GM18868 (cell line): ENCODE measurements around the gene GJA3.

Experiments used
- ATAC-seq: cut with Tn5 transposase; IDR thresholded peaks from one replicate; pipeline ENCODE4 v1.9.1; 2021; ENCODE audit warnings: mild to moderate bottlenecking, moderate library complexity; ENCODE audit not compliant: unreplicated experiment

The GJA3 gene

GRCh38 chr13:20160306-20161274, at the start of gene GJA3:
GJA3 (minus strand) TSS chr13:20161052; CDS start chr13:20143288, 17,764 bp downstream.
- ATAC-seq, result peak; percentile 75

GRCh38 chr13:20209948-20210347, 49.1 kb upstream of the GJA3 start:
- no peak for ATAC-seq

- ATAC-seq, result no peak
These were observed 45.9 kb upstream of the GJA3 start for GRCh38 chr13:20206698-20207235.

GRCh38 chr13:20206065-20206697, 45.3 kb upstream of the GJA3 start:
- no peak for ATAC-seq

GRCh38 chr13:20198781-20199180, 37.9 kb upstream of the GJA3 start:
- ATAC-seq, result no peak

DNA sequence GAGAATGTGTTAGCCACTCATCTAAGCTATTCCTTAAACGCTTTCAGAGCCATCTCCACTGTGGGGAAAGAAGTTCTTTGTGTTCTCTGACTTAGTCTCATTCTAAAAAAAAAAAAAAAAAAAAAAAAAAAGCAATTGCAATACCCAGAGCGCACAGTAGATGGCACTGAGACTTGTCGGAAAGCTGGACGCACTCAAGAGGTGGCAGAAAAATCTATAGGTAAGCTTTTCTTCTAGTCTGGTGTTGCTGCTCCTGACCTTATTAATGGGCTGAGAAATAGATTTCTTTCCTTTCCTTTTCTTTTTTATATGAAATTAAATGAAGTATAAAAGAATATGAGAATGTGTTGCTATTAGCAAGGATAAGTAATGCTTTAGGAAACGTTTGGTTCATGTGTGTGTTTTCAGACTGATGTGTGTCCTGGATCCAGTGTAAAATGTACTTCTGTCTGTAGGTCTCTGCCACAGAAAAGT, 36.5 kb upstream of the GJA3 start:
- no peak for ATAC-seq

- ATAC-seq, result no peak
These were observed 34.9 kb upstream of the GJA3 start for GRCh38 chr13:20195801-20196200.

DNA sequence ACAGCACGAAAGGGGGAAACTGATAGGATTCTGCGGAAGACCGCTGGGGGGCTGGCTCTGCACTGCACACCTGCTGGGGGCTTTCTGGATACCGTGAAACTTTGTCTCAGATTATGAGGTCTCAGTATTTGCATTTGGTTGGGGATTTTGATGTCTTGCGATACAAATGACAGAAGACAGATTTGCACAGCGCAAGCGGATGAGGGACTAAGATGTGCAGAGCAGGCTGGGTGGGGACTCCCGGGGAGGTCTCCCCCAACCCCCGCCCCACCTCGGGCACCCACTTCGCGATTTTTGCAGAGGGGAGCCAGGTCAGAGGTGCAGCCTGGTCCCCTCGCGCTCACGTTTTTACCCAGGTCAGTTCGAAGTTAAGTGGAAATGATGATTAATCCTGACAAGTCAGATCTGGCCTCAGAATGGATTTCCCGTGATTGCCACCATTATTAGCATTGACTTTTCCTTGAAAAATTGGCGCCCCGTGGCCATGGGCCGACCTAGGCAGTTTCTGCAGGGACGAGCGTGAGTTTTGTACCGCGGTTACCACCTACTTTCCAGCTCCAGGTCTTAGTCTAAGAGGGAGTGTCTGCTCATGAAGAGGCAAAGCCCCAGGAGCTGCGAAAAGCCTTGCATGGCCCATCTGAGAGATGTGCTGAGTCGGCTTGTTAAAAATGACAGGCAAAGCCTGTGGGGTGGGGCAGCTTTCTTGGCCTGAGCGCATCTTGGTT, 33.2 kb upstream of the GJA3 start:
- no peak for ATAC-seq

DNA sequence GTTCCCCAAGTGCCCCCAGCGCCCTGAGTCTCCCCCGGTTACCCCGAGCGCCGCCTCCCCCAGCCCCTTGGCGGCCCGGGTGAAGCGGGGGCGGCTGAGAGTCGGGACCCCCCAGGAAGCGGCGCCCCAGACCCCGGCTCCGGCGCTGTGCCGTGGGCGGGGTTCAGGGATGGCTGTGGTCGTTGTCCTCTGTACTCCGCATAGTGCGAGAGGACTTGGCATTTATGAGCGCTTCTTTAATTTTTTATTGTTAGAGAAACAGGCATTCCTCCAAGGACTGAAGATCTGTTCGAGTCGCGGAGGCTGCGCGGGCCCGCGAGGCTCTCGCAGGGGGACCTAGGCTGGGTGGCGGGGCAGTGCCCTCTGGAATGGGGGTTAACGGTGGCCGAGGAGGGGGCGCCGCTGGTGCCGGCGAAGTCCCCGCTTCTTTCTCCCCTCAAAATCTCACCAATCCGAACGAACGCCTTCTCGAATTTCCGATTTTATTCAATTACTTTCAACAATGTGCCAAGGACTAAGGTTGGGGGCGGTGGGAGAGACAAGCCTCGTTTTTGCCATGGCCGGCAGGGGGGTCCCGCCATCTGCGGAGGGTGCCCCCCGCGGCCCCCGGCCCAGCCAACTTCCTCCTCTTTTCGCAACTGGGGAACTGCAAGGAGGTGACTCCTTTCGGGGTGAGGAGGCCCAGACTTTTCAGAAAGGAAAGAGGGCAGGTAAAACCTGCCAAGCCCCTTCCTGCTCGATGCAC, 32.5 kb upstream of the GJA3 start:
- ATAC-seq, result no peak

- no peak for ATAC-seq
These were observed 31.9 kb upstream of the GJA3 start, which contains the start of gene GJB2 for GRCh38 chr13:20192836-20193161. GJB2 (minus strand) TSS chr13:20192938; CDS start chr13:20189581, 3,357 bp downstream.

DNA sequence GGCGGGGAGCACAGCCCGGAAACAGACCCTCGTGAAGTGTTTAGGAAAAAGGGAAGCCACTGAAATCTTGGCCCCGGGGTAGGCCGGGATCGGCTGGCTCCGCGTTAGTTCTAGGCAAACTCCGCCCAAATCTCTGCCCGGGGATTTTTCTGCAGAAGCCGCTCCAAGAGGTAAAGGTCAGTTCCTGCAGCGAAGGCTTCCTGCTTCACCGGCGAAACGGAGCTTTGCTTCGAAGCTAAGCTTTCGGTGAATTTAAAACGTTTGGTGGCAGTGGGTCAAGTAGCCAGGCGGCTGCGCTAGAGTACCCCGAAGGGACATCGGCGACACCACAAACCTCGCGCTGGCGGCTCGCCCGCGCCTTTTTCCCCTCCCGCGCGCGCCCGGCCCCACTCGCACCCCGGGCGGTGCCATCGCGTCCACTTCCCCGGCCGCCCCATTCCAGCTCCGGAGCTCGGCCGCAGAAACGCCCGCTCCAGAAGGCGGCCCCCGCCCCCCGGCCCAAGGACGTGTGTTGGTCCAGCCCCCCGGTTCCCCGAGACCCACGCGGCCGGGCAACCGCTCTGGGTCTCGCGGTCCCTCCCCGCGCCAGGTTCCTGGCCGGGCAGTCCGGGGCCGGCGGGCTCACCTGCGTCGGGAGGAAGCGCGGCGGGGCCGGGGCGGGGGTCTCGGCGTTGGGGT, 31.4 kb upstream of the GJA3 start:
- no peak for ATAC-seq

GRCh38 chr13:20191311-20192157, 30.7 kb upstream of the GJA3 start:
- no peak for ATAC-seq

DNA sequence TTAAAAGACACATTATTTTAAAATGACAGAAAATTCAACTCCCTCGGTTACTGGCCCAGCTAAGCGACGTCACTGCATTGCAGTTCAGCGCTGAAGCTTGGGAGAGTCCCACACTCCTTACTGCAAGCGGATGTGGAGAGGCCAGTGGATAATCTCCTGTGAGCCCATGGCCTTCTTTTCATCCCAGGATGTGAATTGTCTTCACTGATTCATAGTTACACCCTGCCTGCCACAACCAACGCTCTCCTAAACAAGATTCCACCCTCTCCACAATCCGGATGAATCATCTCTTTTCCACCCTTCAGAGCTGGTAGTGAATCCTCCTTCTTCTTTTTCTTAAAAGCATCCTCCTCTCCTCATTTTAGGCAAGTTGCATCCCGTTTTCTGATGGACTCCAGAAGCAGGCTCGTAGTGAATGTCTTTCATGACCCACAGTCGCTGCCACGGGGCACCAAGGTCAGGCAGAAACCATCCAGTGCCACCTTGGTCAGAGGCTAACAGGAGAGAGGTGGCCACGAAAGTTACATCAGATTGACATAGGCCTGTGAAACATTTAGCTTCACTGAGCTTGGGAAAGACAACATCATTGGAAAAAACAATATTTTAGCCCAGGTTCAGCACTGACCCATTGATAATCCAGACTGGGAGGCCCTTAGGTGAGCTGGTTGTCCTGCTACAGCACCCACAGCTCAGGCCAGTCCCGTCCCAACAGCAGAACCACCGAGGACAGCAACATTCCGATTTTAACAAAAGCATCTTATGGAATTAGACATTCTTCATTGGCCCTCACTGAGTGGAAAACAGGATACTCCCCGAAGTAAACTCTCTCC, 29.8 kb upstream of the GJA3 start:
- no peak for ATAC-seq

DNA sequence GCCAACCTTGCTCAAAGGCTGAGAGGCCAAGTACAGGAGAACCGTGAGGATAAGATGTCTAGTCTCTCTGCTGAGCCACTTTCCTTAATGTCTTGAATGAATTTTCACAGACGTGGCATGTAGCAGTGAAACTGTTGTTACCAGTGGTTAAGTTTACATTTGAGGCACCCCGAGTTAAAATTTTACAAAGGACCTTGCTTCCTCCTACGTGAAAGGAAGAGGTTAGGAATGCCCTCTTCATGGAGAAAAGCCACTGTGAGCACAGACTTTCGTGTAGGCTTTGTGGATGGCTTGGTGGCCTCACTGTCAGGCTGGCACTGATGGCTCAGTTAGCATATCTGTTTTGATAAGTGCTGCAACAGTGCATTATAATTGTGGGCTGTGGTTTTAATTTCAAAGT, 29.2 kb upstream of the GJA3 start:
- ATAC-seq, result no peak

DNA sequence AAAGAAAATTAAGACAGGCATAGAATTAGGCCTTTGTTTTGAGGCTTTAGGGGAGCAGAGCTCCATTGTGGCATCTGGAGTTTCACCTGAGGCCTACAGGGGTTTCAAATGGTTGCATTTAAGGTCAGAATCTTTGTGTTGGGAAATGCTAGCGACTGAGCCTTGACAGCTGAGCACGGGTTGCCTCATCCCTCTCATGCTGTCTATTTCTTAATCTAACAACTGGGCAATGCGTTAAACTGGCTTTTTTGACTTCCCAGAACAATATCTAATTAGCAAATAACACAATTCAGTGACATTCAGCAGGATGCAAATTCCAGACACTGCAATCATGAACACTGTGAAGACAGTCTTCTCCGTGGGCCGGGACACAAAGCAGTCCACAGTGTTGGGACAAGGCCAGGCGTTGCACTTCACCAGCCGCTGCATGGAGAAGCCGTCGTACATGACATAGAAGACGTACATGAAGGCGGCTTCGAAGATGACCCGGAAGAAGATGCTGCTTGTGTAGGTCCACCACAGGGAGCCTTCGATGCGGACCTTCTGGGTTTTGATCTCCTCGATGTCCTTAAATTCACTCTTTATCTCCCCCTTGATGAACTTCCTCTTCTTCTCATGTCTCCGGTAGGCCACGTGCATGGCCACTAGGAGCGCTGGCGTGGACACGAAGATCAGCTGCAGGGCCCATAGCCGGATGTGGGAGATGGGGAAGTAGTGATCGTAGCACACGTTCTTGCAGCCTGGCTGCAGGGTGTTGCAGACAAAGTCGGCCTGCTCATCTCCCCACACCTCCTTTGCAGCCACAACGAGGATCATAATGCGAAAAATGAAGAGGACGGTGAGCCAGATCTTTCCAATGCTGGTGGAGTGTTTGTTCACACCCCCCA, 28.1 kb upstream of the GJA3 start:
- ATAC-seq, result no peak

- no peak for ATAC-seq
These were observed 25.9 kb upstream of the GJA3 start for GRCh38 chr13:20186771-20187170.
